Measurements from ENCODE around the gene ASB5.
A peak's percentile ranks its signal among the peaks of the same experiment; 100 is the strongest.
"Not testable (repeated sequence)": the region's sequence is repeated elsewhere in the genome, so short reads cannot be mapped to it uniquely, and the experiment has no call there.

ASB5 gene

GRCh38 chr4:176268963-176269362, at the start of gene ASB5:
ASB5 (minus strand) TSS chr4:176269222; CDS start chr4:176269108, 114 bp downstream.
- DNase-seq (ENCODE audit: insufficient read length, low spot score): no peak
- FAIRE-seq: no peak

- FAIRE-seq (no peak), DNase-seq (ENCODE audit: insufficient read length, low spot score) (no peak)
Measured at GRCh38 chr4:176313596-176314336, 44.7 kb upstream of the ASB5 start.

- DNase-seq (ENCODE audit: insufficient read length, low spot score) (no peak), FAIRE-seq (peak; percentile 51)
Measured at GRCh38 chr4:176309772-176310171, 40.8 kb upstream of the ASB5 start.

GRCh38 chr4:176309046-176309445, 40.0 kb upstream of the ASB5 start:
- FAIRE-seq: no peak
- DNase-seq (ENCODE audit: insufficient read length, low spot score): no peak

- no peak for DNase-seq (ENCODE audit: insufficient read length, low spot score)
- FAIRE-seq: no peak
Measured at GRCh38 chr4:176308441-176308840, 39.4 kb upstream of the ASB5 start.

- FAIRE-seq: no peak
- DNase-seq (ENCODE audit: insufficient read length, low spot score): no peak
Measured at GRCh38 chr4:176307666-176307930, 38.6 kb upstream of the ASB5 start.

- FAIRE-seq (no peak), DNase-seq (ENCODE audit: insufficient read length, low spot score) (no peak)
Measured at GRCh38 chr4:176306837-176307665, 38.0 kb upstream of the ASB5 start.

- DNase-seq (ENCODE audit: insufficient read length, low spot score) (no peak), FAIRE-seq (no peak)
Measured at GRCh38 chr4:176303938-176304337, 34.9 kb upstream of the ASB5 start.

GRCh38 chr4:176302283-176303275, 33.6 kb upstream of the ASB5 start:
- no peak for FAIRE-seq
- peak; percentile 72 for DNase-seq (ENCODE audit: insufficient read length, low spot score)

- FAIRE-seq (no peak), DNase-seq (ENCODE audit: insufficient read length, low spot score) (no peak)
Measured at GRCh38 chr4:176300565-176300964, 31.5 kb upstream of the ASB5 start.

GRCh38 chr4:176300036-176300435, 31.0 kb upstream of the ASB5 start:
- no peak for FAIRE-seq

GRCh38 chr4:176298664-176299063, 29.6 kb upstream of the ASB5 start:
- FAIRE-seq (no peak), DNase-seq (ENCODE audit: insufficient read length, low spot score) (no peak)

More at GRCh38 chr4:176300036-176300435, 31.0 kb upstream of the ASB5 start:
- DNase-seq (ENCODE audit: insufficient read length, low spot score): no peak

GRCh38 chr4:176295907-176296306, 26.9 kb upstream of the ASB5 start:
- DNase-seq (ENCODE audit: insufficient read length, low spot score); FAIRE-seq: not testable (repeated sequence)

GRCh38 chr4:176293660-176294059, 24.6 kb upstream of the ASB5 start:
- FAIRE-seq (no peak), DNase-seq (ENCODE audit: insufficient read length, low spot score) (no peak)

- no peak for DNase-seq (ENCODE audit: insufficient read length, low spot score)
- peak; percentile 26 for FAIRE-seq
Measured at GRCh38 chr4:176292920-176293319, 23.9 kb upstream of the ASB5 start.

GRCh38 chr4:176291748-176292147, 22.7 kb upstream of the ASB5 start:
- FAIRE-seq: no peak

GRCh38 chr4:176290520-176290919, 21.5 kb upstream of the ASB5 start:
- DNase-seq (ENCODE audit: insufficient read length, low spot score) (no peak), FAIRE-seq (no peak)

More at GRCh38 chr4:176291748-176292147, 22.7 kb upstream of the ASB5 start:
- DNase-seq (ENCODE audit: insufficient read length, low spot score): no peak

- DNase-seq (ENCODE audit: insufficient read length, low spot score) (no peak), FAIRE-seq (no peak)
Measured at GRCh38 chr4:176289561-176289960, 20.5 kb upstream of the ASB5 start.

GRCh38 chr4:176288020-176288419, 19.0 kb upstream of the ASB5 start:
- DNase-seq (ENCODE audit: insufficient read length, low spot score): no peak
- no peak for FAIRE-seq

- no peak for FAIRE-seq
- no peak for DNase-seq (ENCODE audit: insufficient read length, low spot score)
Measured at GRCh38 chr4:176287546-176287945, 18.5 kb upstream of the ASB5 start.

- no peak for DNase-seq (ENCODE audit: insufficient read length, low spot score)
- FAIRE-seq: no peak
Measured at GRCh38 chr4:176286728-176287127, 17.7 kb upstream of the ASB5 start.
